ENCODE measurements around the gene RPS21. TPM values are rescaled to one million over a fixed set of nuclear protein-coding genes. Genes with fewer than 3 reads are reported as not detected.
A peak's percentile ranks its signal among the peaks of the same experiment; 100 is the strongest.

RPS21 gene
- total RNA-seq, 1 donor from 2014 or later = 1,160 TPM

DNA sequence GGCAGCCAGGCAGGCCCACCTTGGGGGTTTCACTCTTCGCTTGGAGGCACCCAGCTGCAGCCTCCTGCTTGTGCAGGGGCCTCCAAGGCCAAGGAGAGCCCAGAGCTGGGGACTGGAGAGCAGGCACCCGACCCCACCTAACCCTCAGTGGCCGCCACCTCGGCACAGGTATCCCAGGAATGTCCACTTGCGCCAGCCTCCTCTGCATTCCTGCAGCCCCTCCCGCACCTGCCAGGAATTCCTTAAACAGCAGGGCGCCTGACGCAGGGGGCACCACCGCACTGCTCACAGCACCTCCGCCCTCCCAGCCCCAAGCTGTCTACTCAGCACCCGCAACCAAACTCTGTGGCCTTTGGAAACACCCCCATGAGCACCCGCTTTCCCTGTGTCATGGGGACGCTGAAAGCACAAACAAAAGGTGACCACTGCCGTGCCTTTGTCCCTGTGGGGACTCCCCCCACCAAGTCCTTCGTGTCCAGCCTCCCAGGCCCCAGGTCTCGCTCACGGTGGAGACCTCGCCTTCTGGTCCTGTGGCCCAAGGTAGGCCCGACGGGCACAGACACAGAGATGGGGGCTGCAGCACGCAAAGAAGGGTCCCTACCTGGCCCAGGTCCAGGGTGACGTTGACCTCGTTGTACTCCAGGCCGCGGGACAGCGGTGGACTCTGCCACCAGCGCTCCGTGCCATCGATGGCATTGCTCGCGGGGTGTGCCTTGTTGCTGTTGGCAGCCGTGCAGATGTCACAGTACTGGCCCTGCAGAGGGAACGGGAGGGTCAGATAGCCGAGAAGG lies 24.9 kb upstream of the RPS21 start:
- peaks cover 30% of the 10 kb centered on the region for H3K4me1 Mint-ChIP-seq (ENCODE audit: low read depth)
- TF ChIP-seq, protein P1, sequence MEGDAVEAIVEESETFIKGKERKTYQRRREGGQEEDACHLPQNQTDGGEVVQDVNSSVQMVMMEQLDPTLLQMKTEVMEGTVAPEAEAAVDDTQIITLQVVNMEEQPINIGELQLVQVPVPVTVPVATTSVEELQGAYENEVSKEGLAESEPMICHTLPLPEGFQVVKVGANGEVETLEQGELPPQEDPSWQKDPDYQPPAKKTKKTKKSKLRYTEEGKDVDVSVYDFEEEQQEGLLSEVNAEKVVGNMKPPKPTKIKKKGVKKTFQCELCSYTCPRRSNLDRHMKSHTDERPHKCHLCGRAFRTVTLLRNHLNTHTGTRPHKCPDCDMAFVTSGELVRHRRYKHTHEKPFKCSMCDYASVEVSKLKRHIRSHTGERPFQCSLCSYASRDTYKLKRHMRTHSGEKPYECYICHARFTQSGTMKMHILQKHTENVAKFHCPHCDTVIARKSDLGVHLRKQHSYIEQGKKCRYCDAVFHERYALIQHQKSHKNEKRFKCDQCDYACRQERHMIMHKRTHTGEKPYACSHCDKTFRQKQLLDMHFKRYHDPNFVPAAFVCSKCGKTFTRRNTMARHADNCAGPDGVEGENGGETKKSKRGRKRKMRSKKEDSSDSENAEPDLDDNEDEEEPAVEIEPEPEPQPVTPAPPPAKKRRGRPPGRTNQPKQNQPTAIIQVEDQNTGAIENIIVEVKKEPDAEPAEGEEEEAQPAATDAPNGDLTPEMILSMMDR (IDR thresholded peaks at IDR 0.05; ENCODE audit: unreplicated experiment) = no peak
- peak; percentile 69 for DNase-seq (ENCODE audit: low spot score, unreplicated experiment)
- peak overlapping the region; percentile 3 for H3K4me3 Mint-ChIP-seq (ENCODE audit: low read depth)
- no peaks in the 10 kb centered on the region for H3K9me3 Mint-ChIP-seq (ENCODE audit: low read depth)
- peak overlapping the region; percentile 97 for H3K27ac Mint-ChIP-seq
- H3K27me3 Mint-ChIP-seq = no peaks in the 10 kb centered on the region
- H3K36me3 Mint-ChIP-seq (ENCODE audit: insufficient read depth) = no peaks in the 10 kb centered on the region

DNA sequence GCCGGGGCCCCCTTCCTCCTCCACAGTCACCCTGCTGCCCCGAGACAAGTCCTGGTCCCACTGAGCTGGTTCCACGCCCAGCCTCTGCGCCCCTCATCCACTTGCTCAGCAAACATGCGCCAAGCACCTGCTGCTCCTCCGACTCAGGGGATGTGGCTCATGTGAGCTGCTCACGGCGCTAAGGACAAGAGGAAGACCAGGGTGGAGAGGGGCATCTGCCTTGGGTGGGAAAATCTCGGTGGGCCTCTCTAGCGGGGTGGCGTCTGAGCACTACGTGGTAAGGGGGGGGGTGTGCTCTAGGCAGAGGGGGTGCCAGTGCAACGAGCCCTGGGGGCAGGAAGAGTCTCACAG lies 24.3 kb upstream of the RPS21 start:
- Mint-ChIP-seq H3K27me3 (no peaks in the 10 kb centered on the region), H3K9me3 (ENCODE audit: low read depth) (no peaks in the 10 kb centered on the region), H3K4me1 (ENCODE audit: low read depth) (peaks cover 30% of the 10 kb centered on the region), H3K4me3 (ENCODE audit: low read depth) (no peak overlapping the region), H3K27ac (peak overlapping the region; percentile 97), H3K36me3 (ENCODE audit: insufficient read depth) (no peaks in the 10 kb centered on the region)
- TF ChIP-seq, protein P1 (IDR thresholded peaks at IDR 0.05; ENCODE audit: unreplicated experiment) = no peak
- DNase-seq (ENCODE audit: low spot score, unreplicated experiment) = no peak

DNA sequence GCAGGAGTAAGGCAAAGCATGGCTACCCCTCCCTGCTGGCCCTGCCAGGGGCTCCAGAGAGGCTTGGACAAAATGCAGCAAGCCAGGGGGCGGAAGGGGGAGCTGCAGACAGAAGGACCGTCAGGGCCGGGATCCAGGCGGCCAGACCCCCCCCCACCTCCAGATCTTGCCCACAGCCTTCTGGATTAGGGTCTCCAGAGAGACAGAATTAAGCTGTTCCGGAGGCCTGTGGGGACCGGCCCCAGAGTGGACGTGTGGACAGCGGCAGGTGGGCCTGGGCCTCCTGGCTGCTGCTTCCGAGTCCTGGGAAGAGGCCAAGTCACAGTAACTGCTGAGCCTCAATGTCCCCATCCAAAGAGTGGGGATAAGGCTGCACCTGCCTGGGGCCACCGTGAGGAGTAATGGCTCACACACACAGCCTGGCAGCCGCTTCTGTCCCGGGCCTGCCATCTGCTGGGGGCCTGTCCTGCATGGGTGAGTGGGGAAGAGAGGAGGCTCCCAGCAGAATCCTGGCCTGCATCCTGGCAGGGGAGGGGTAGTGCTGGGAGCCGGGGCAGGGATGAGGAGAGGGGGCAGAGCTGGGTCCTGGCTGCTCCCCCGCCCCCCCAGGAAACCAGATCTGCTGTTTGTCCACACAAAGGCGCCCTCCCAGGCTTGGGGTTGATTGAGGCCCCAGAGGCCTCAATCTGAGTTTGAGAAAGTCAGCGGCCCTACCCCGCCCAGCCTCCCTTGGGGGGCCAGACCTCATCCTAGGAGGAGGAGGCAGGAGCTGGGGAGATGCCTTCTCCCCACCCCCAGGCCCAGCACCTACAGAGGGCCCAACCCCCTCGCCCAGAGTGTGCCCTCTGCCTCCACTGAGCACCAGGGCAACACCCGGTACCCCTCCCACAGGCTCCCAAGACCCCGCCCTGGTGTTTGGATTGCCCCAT lies 23.6 kb upstream of the RPS21 start:
- TF ChIP-seq, protein P1 (IDR thresholded peaks at IDR 0.05; ENCODE audit: unreplicated experiment) = no peak
- Mint-ChIP-seq H3K27me3 (no peaks in the 10 kb centered on the region), H3K4me1 (ENCODE audit: low read depth) (peaks cover 30% of the 10 kb centered on the region), H3K27ac (no peak overlapping the region), H3K4me3 (ENCODE audit: low read depth) (no peak overlapping the region), H3K36me3 (ENCODE audit: insufficient read depth) (no peaks in the 10 kb centered on the region), H3K9me3 (ENCODE audit: low read depth) (no peaks in the 10 kb centered on the region)
- no peak for DNase-seq (ENCODE audit: low spot score, unreplicated experiment)

DNA sequence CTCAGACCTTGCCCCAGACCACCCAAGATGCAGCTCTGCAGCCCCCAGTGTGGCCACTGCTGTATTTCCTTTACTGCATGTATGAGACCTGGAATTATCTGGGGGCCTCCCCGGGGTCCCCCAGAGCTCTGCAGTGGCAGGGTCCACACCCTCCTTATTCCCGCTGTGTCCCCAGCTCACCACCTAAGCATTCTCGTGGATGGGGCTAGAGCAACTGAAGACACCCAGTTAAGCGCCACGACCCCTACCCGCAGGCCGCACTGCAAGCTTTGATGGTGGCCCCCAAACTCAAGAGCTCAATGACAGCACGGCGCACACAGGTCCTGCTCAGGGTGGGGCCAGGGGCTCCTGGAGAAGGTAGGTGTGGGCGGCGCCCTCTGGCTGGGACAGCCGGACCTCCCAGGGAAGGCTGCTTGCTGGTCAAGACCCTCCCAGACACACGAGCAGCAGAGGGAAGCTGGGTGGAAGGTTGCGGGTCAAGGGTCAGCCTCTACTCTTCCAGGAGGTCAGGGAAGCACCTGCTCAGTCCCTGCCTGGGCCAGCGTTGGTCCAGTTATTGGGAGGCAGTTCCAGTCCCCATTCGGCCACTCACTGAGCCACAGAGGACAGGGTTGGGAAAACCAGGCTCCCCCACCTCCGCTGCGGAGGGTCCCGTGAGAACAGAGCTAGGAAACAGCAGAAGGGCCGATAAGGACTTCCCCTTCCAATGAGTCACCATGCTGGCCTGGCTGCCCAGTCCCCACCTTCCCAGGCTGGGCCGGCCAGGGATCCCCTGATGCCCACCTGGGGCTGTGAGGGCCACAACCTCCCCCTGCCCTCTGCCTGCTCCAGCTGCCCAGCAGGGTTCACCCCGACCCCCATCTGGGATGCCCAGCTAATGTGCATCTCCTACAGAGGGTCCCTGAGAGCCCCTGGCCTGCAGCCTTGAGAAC lies 22.7 kb upstream of the RPS21 start:
- no peak for DNase-seq (ENCODE audit: low spot score, unreplicated experiment)
- no peaks in the 10 kb centered on the region for H3K9me3 Mint-ChIP-seq (ENCODE audit: low read depth)
- peak overlapping the region; percentile 76 for H3K27ac Mint-ChIP-seq
- peaks cover 34% of the 10 kb centered on the region for H3K4me1 Mint-ChIP-seq (ENCODE audit: low read depth)
- no peaks in the 10 kb centered on the region for H3K27me3 Mint-ChIP-seq
- H3K36me3 Mint-ChIP-seq (ENCODE audit: insufficient read depth) = no peaks in the 10 kb centered on the region
- H3K4me3 Mint-ChIP-seq (ENCODE audit: low read depth) = no peak overlapping the region
- TF ChIP-seq, protein P1 (IDR thresholded peaks at IDR 0.05; ENCODE audit: unreplicated experiment) = no peak

All from progenitor cell of endocrine pancreas (in vitro differentiated cells).